Measurements from ENCODE around the gene GPR12.

GPR12 gene

GRCh38 chr13:26705536-26705935, 55.0 kb downstream of the GPR12 start:
- no peak for DNase-seq (ENCODE audit: low read depth in 2 of 3, low spot score in 2 of 3)

Data from activated CD8-positive, alpha-beta memory T cell treated with anti-CD3 and anti-CD28 coated beads for 48 hours (primary cell).